A673 (cell line): ENCODE results near the gene ATP5MC2. TPM values are rescaled to one million over a fixed set of nuclear protein-coding genes. Genes with fewer than 3 reads are reported as not detected.

ENCODE experiments used
- BruUV-seq: library from RNA; stranded (reverse); fragments of 400-500 nt; replicated peaks from 2 replicates; lab custom pipeline; 2021; lab: Mats Ljungman, UMichigan
- CTCF ChIA-PET: fragments of 300-600 bp; sonication (Branson Sonifier 250); formaldehyde crosslinking; loops from one replicate; lab custom pipeline; 2022; ENCODE audit warnings: antibody characterized with exemption; lab: Charles Lee
- POLR2A ChIA-PET: fragments of 300-600 bp; sonication (Branson Sonifier 250); formaldehyde crosslinking; loops from one replicate; lab custom pipeline; 2022; ENCODE audit warnings: antibody characterized with exemption; ENCODE audit not compliant: low non-redundant PET; lab: Charles Lee
- DNase-seq: peaks from one replicate; pipeline ENCODE4 v3.0.0-alpha.2; 2015; ENCODE audit warnings: low spot score
- H3K27ac ChIP-seq: fragments of 200-600 bp; sonication (generic); 2 replicates; pipeline ENCODE4 v1.5.1; 2016; ENCODE audit warnings: mixed run types, low read depth, mild to moderate bottlenecking, mixed read lengths, antibody characterized with exemption, low read length; ENCODE audit not compliant: poor library complexity, severe bottlenecking
- H3K27me3 ChIP-seq: fragments of 200-600 bp; sonication (generic); replicated peaks from 2 replicates; pipeline ENCODE4 v1.6.1; 2017; ENCODE audit warnings: mixed run types, low read depth, mild to moderate bottlenecking, mixed read lengths, antibody characterized with exemption, low read length; ENCODE audit not compliant: insufficient read depth, poor library complexity
- H3K36me3 ChIP-seq: fragments of 200-600 bp; sonication (generic); 2 replicates; pipeline ENCODE4 v1.6.1; 2016; ENCODE audit warnings: mixed run types, mild to moderate bottlenecking, mixed read lengths, antibody characterized with exemption, low read length; ENCODE audit not compliant: insufficient read depth, poor library complexity, severe bottlenecking
- H3K4me1 ChIP-seq: fragments of 200-600 bp; sonication (generic); 2 replicates; pipeline ENCODE4 v1.6.1; 2017; ENCODE audit warnings: mixed run types, mild to moderate bottlenecking, mixed read lengths, antibody characterized with exemption, low read length; ENCODE audit not compliant: insufficient read depth, poor library complexity, severe bottlenecking
- H3K4me3 ChIP-seq: fragments of 200-600 bp; sonication (generic); 2 replicates; pipeline ENCODE4 v1.5.1; 2016; ENCODE audit warnings: low read depth, mixed run types, mild to moderate bottlenecking, mixed read lengths, low read length; ENCODE audit not compliant: poor library complexity, severe bottlenecking
- H3K9me3 ChIP-seq: fragments of 200-600 bp; sonication (generic); 2 replicates; pipeline ENCODE4 v1.6.1; 2016; ENCODE audit warnings: mixed run types, low read depth, mild to moderate bottlenecking, mixed read lengths, antibody characterized with exemption, low read length; ENCODE audit not compliant: poor library complexity, severe bottlenecking
- EZH2 ChIP-seq: fragments of 200-600 bp; sonication (generic); IDR thresholded peaks from 2 replicates; pipeline ENCODE4 v1.6.1; 2017; ENCODE audit warnings: borderline replicate concordance, low read depth, mild to moderate bottlenecking, mixed read lengths, antibody characterized with exemption, low read length; ENCODE audit not compliant: poor library complexity, severe bottlenecking
- intact Hi-C: fragments of 100-400 bp; cut with micrococcal nuclease; formaldehyde crosslinking; loops from one replicate; pipeline ENCODE4 v1.10.0; 2022; ENCODE audit not compliant: unreplicated experiment
- total RNA-seq: library from RNA; stranded (reverse); gene quantifications from 2 replicates; pipeline ENCODE4 v1.2.3, GENCODE V29; 2021
- TF ChIP-seq, protein P1 (sequence below): fragments of 300-800, 200-600 bp; sonication (generic); conservative IDR thresholded peaks from 2 replicates; pipeline ENCODE4 v1.5.1; 2017; ENCODE audit warnings: low read depth, mild to moderate bottlenecking, antibody characterized with exemption, low read length, moderate library complexity, mixed read lengths

Gene ATP5MC2
- total RNA-seq, 1 experiment from 2014 or later, result 447 TPM

DNA sequence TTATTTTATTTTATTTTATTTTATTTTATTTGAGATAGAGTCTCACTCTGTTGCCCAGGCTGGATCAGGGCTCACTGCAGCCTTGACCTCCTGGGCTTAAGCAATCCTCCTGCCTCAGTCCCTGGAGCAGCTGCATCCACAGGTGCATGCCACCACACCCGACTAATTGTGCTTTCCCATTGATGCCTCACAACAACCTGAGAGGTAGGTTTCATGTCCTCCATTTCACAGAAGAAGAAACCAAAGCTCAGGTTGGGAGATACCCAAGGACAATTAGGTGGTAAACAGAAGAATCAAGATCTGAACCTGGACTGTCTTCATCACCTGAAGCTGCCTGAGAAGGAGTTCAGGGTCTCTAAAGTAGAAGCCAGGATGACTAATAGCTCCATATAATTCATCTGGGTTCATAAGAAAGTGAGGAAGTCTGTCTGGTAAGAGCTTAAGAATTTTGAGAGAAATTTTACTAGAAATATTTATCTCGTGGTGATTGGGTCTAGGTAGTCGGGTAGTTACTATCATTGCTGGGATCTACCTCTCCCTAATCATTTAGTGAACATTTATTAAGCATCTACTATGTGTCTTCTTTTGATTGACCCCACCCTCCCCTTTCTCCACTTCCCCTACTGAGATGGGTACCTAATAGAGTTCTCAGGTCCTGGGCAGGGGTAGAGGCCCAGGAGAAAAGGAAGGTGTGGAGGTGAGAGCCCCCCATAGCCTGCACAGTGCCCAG, 23.2 kb upstream of the ATP5MC2 start:
- Histone ChIP-seq H3K4me3 (no peak overlapping the region), H3K9me3 (no peaks in the 10 kb centered on the region), H3K27ac (no peak overlapping the region), H3K27me3 (no peaks in the 10 kb centered on the region), H3K36me3 (no peaks in the 10 kb centered on the region), H3K4me1 (peaks cover 23% of the 10 kb centered on the region)
- DNase-seq, result no peak
- no TSS peak for BruUV-seq
- ChIA-PET CTCF (interaction anchor here (0.6 to 2.5 kb wide), 2 partner anchors 46 to 239 kb away, joined by 9 to 24 read pairs; partner anchors contain the start of gene HOXC13), POLR2A (interaction anchor here (0.5 kb wide), 1 partner anchor 58 kb away, joined by 8 read pairs; no protein-coding TSS in a partner anchor)
- TF ChIP-seq EZH2, result no peak
- TF ChIP-seq, protein P1, sequence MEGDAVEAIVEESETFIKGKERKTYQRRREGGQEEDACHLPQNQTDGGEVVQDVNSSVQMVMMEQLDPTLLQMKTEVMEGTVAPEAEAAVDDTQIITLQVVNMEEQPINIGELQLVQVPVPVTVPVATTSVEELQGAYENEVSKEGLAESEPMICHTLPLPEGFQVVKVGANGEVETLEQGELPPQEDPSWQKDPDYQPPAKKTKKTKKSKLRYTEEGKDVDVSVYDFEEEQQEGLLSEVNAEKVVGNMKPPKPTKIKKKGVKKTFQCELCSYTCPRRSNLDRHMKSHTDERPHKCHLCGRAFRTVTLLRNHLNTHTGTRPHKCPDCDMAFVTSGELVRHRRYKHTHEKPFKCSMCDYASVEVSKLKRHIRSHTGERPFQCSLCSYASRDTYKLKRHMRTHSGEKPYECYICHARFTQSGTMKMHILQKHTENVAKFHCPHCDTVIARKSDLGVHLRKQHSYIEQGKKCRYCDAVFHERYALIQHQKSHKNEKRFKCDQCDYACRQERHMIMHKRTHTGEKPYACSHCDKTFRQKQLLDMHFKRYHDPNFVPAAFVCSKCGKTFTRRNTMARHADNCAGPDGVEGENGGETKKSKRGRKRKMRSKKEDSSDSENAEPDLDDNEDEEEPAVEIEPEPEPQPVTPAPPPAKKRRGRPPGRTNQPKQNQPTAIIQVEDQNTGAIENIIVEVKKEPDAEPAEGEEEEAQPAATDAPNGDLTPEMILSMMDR, result no peak
- intact Hi-C loops, result no loop called here

DNA sequence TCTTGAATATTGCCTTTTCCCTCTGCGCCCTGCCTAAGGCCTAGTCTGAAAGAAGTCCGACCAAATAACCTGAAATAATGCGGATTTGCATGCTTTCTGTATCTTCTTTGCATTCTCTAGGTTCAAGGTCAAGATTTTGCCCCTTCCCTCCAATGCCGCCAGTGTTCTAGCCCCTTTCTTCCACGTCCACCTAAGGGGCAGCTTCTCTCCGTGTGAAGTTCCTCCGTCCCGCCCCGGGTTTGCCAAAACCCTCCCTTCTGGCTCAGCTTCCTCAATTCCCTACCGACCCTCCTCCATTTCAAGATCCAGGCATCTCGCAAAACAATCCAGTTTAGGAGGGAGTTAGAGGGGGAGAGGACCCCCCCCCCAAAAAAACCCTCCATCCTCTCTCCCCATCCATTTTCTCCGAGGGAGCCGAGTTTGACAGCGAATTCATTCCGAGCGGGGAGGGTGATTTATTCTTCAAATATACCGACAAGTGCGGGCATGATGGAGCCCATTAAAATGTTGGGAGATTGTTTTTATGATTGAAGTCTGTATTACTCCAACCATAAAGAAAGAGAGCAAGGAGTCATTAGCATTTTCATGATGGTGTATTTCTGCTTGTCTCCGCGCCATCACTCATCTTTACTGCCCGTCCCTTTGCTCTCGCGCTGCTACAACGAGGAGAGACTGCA, 20.9 kb upstream of the ATP5MC2 start:
- ChIA-PET CTCF (no interaction called here), POLR2A (no interaction called here)
- BruUV-seq, result no TSS peak
- TF ChIP-seq, protein P1, result no peak
- no peak for TF ChIP-seq EZH2
- peaks cover 18% of the 10 kb centered on the region for H3K4me1 ChIP-seq
- H3K36me3 ChIP-seq, result no peaks in the 10 kb centered on the region
- H3K27me3 ChIP-seq, result no peaks in the 10 kb centered on the region
- no peaks in the 10 kb centered on the region for H3K9me3 ChIP-seq
- no peak for DNase-seq
- intact Hi-C loops, result no loop called here
- H3K27ac ChIP-seq, result no peak overlapping the region
- H3K4me3 ChIP-seq, result no peak overlapping the region

DNA sequence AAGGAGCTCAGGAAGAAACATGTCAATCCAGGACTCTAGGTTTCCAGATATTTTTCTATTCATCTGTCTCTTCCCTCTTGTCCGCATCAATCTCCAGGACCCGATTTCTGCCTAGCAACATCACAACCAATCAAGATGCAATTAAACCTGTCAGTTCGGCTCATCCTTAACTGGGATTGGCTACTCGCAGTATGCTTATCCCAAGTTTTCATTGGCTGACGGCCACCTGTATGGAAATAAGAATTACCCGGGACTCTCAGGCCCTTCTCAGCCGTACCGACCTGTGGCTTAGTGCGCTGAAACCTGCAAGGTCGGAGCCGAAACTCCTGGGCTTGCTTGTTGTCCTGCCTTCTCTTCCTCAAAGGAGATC, 20.4 kb upstream of the ATP5MC2 start:
- Histone ChIP-seq H3K36me3 (no peaks in the 10 kb centered on the region), H3K27me3 (no peaks in the 10 kb centered on the region), H3K4me3 (peak overlapping the region; percentile 33), H3K4me1 (peaks cover 18% of the 10 kb centered on the region), H3K9me3 (no peaks in the 10 kb centered on the region), H3K27ac (no peak overlapping the region)
- intact Hi-C loops, result no loop called here
- ChIA-PET POLR2A (no interaction called here), CTCF (no interaction called here)
- DNase-seq, result peak; percentile 92
- TF ChIP-seq, protein P1, result no peak
- no peak for TF ChIP-seq EZH2
- no TSS peak for BruUV-seq
